Amygdala (tissue), 56 donors: ENCODE results near the gene LAPTM4A.

ENCODE experiments used
- DNase-seq, 56 donors: peaks; one replicate each; lab custom pipeline; 2025; lab: John Stamatoyannopoulos, UW

The LAPTM4A gene

DNA sequence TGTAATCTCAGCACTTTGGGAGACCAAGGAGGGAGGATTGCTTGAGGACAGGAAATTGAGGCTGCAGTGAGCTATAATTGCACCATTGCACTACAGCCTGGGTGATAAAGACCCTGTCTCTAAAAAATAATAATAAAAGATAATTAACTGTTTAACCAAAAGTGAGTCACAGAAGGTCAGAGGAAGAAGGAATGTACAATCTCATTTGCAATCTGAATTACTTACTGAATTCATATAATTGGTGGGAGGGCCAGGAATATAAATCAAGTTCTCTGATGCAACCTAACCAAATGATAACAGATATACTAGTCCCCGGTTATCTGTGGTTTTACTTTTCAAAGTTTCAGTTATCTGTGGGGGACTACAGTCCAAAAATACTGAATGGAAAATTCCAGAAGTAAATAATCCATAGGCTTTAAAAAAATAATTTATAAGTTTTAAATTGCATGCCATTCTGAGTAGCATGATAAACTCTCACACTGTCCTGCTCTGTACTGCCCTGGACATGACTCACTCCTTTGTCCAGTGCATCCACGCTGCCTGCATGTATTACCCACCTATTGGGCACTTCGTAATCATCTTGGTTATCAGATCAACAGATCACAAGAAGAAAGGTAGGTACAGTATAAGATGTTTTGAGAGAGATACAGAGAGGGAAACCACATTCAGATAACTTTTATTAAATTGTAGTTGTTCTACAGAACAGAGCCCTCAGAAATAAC lies 26.2 kb downstream of the LAPTM4A start:
- no peak for DNase-seq

DNA sequence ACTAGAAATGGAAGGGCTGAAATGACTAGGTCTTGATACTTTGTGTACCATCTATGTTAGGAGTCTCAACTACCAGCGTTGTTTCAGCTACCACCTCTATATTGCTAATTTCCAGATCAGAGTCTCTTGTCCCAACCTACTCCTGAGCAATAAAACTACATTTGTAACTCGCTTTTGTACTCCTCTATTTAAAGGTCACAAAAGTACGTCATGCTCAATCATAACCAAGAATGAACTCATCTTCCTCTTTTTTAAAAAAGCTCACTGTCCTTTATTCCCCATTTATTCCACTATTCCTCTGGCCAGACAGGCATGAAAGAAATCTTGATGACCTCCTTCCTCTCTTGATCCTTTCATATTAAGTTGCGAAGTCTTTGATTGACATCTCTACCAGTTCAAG lies 27.7 kb downstream of the LAPTM4A start:
- DNase-seq: no peak

DNA sequence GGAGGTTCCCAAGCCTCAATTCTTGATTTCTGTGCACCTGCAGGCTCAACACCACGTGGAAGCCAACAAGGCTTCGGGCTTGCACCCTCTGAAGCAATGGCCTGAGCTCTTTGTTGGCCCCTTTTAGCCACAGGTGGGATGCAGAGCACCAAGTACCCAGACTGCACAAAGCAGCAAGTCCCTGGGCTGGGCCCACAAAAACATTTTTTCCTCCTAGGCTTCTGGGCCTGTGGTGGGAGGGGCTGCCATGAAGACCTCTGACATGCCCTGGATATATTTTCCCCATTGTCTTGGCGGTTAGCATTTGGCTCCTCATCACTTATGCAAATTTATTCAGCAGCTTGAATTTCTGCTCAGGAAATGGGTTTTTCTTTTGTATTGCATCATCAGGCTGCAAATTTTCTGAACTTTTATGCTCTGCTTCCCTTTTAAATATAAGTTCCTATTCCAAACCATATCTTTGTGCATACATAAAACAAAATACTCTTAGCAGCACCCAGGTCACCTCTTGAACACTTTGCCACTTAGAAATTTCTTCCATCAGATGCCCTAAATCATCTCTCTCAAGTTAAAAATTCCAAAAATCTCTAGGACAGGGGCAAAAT lies 29.9 kb downstream of the LAPTM4A start:
- DNase-seq: no peak

- DNase-seq: no peak
Observed at GRCh38 chr2:20019747-20020146, 31.7 kb downstream of the LAPTM4A start.

GRCh38 chr2:20018601-20019152 lies 32.8 kb downstream of the LAPTM4A start:
- no peak for DNase-seq

DNA sequence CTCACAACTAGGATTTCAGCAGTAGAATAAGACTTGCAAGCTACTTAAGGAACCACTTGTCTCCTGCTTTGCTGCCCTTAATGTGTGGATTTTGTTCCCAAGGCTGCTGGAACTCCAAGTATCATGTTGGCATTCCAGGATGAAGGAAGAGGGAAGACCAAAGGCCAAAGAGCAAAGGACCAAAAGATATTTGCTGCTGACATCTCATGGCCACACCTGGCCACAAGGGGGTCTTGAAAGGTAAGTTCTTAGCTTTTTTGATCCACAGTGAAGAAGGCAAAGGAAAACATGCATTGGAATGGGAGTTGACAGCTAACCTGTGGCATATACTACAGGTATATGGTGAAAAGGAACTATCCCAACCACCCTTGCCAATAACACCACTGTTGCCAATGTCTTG lies 35.1 kb downstream of the LAPTM4A start:
- DNase-seq: no peak

DNA sequence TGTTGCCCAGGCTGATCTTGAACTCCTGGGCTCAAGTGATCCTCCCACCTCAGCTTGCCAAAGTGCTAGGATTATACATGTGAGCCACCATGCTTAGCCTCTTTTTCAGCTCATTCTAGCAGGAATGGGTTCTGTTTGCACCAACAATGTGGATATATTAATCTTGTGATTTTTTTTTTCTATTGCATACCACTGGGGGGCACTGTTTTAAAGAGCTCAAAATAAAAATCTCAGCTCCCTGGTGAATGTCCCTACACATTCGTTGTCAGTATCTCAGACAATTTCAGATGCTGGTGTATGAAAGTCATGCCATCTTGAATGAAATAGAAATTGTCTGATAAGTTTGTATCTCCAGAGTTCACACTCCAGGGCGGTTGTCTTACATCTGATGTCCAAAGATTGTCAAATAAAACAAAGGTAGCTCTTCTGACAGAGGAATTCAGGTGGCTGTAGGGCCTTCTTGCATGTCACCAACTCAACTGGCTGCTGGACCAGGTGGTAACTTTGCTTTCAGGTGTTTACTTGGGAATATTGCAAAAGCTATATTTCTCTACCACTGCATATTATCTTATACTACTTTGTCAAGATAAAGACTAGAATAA lies 35.8 kb downstream of the LAPTM4A start:
- peak in 1 of 56 donors; percentile 16 for DNase-seq

GRCh38 chr2:20013126-20013849 lies 38.1 kb downstream of the LAPTM4A start:
- DNase-seq: no peak

DNA sequence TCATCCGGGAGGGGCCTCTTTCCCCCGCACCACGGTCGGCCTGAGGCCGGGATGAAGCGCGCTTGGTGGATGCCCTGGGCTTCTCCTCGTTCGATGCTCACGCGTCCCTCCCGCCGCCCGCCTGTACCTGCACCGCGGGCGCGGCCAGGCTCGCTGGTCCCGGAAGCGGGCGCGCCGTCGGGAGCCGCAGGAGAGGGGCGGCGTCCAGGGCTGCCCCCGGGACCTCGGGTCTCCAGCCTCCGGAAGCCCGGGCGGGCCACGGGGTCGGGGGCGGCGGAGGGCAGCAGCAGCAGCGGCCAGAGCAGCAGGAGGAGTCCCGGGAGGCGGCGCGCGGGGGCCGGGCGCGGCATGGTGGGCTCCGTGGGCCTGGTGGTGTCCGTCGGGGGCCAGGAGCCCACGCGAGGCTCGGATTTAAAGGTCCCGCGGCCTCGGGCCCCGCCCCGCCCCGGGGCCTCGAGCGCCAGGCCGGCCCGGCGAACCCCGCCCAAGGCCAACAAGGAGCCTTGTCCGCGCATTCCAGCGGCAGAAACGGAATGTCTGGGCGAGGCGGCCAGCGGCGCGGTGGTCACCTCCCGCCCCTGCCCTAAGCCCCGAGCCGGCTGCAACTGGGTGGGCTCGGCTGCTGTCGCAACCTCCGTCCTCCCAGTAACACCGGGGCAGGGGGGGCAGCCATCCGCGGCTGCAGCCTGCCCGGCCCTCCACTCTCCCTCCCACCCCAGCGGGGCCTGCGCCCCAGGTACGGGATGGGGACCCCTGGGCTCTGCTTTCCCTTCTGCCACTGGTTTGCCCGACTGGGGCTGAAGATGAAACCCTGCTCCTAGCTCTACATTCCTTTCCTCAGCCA lies 38.9 kb downstream of the LAPTM4A start, which contains the start of gene MATN3:
MATN3 (minus strand) TSS at position 387 of the 844 bp plus-strand sequence; CDS start at position 350, 37 bp downstream.
- peak in 1 of 56 donors; percentile 4 for DNase-seq

GRCh38 chr2:20012032-20012281 lies 39.5 kb downstream of the LAPTM4A start:
- no peak for DNase-seq

DNA sequence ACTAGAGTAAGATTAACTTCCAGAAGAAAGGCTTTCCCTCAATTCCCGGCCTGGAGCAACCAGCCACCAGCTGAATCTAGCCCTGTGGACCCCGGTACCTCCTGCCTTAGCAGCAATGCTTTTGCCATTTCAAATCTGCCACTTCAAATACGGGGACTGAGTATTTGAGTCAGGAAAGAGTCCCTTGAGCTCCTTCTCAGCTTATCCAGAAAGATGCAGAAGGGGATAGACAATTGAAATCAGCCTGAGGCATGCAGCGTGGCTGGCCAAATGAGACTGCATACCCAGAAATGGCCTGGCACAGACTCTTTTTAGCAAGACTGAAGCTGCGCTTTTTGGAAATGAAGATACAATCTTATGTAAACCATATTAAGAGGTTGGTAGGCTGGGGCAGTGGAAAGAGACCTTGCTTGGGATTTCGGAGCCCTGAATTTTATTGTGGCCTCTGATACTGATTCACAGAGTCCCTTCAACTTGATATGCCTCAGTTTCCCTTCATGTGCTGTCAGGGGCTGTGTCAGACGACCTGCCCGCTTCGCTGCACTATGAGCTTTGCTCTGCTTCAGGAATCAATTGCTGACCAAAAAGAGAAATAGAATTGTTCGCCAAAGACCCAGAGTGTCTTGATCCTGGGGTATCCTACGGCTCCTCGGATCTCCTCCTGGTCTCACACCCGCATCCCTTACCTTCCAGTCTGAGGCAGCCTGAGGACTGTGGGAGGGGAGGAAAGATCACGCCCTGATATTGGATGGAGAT lies 40.0 kb downstream of the LAPTM4A start:
- DNase-seq: no peak

DNA sequence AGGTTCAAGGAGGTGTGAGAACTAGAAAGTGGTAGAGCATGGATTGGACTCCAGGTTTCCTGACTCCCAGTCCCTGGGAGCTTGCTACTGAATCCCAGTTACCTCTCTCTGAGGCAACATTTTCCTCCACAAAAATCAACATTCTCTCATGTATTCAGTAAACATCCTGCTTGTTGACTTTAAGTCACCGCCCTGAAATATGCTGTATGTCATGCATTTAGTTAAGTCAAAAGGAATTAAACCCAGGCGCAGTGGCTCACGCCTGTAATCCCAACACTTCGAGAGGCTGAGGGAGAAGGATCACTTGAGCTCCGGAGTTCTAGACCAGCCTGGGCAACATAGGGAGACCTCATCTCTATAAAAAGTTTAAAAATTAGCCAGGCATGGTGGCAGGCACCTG lies 42.7 kb downstream of the LAPTM4A start:
- DNase-seq: no peak

- DNase-seq: no peak
Observed at GRCh38 chr2:20005891-20006470, 45.4 kb downstream of the LAPTM4A start.

DNA sequence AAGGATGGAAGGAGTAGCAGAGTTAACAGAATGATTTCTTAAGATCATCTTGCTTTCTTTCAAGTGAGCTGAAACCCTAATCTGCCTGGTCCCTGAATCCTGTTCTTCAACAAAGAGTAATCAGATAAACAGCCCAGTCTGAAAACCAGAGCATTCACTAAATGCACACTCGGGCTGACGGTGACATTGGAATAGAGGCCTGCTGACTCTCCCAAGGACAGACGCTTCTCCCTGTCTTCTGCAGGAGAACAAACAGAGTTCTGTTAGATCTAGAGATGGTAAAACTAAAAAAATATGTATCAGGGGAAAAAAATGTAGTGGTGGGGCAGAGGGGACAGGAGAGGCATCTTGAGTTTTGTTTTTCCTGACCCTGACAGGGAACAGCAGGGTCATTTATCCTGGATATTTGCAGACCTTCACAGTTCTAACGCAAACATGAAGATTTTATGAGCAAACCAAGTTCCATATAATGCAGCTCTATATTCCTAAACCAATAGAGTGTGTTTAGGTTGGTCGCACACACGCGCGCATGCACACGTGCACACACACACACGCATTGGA lies 46.3 kb downstream of the LAPTM4A start:
- no peak for DNase-seq

- no peak for DNase-seq
Observed at GRCh38 chr2:20001361-20001863, 50.0 kb downstream of the LAPTM4A start.

- DNase-seq: no peak
Observed at GRCh38 chr2:19993731-19994130, 57.7 kb downstream of the LAPTM4A start.

DNA sequence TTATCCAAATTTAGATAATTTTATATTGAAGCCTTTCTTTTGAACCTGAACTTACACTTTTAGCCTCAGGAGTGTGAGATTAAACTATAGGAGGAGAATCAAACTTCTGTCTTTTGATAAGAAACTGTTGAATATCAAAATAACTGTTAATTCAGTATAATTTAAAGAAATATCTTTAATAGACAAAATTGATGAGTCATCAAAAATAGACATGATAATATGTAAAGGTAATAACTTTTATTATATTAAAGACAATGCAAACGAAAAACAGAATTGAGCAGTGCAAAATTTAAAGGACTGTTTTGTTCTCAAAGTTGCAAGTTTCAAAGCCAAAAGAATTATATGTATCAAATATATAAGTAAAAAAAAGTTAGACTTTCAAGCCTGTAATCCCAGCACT lies 59.5 kb downstream of the LAPTM4A start:
- DNase-seq: no peak

GRCh38 chr2:19990416-19990728 lies 61.1 kb downstream of the LAPTM4A start:
- no peak for DNase-seq
